OCI-LY3 (cell line): ENCODE measurements around the gene ITGBL1.

Experiments
- H2AFZ ChIP-seq: fragments of 200-600, 300-600 bp; shearing (Covaris generic); 2 replicates; pipeline ENCODE4 v1.6.0; 2014; ENCODE audit warnings: antibody characterized with exemption, low read depth, low read length
- H3K27ac ChIP-seq: fragments of 200-600, 300-600 bp; sonication (generic); 2 replicates; pipeline ENCODE4 v1.5.1; 2014; ENCODE audit warnings: mild to moderate bottlenecking, low read length, moderate library complexity, mixed read lengths
- H3K27me3 ChIP-seq: fragments of 200-600, 300-600 bp; sonication (generic); 2 replicates; pipeline ENCODE4 v1.6.1; 2014; ENCODE audit warnings: low read depth, low read length, mixed read lengths
- H3K36me3 ChIP-seq: fragments of 200-600, 300-600 bp; sonication (generic); replicated peaks from 2 replicates; pipeline ENCODE3; 2014; ENCODE audit warnings: low read depth, low read length, mixed read lengths
- H3K4me1 ChIP-seq: fragments of 300-600, 200-600 bp; sonication (generic); 2 replicates; pipeline ENCODE4 v1.6.1; 2014; ENCODE audit warnings: low read length, mixed read lengths
- H3K4me2 ChIP-seq: fragments of 200-600, 300-600 bp; sonication (generic); 2 replicates; pipeline ENCODE4 v1.6.1; 2014; ENCODE audit warnings: low read length, mixed read lengths
- H3K4me3 ChIP-seq: fragments of 300-600, 200-600 bp; sonication (generic); 2 replicates; pipeline ENCODE4 v1.5.1; 2014; ENCODE audit warnings: antibody characterized with exemption, mild to moderate bottlenecking, low read length, moderate library complexity
- H3K79me2 ChIP-seq: fragments of 300-600, 200-600 bp; shearing (Covaris generic); 2 replicates; pipeline ENCODE4 v1.6.1; 2014; ENCODE audit warnings: mild to moderate bottlenecking, low read length, mixed read lengths
- H3K9ac ChIP-seq: fragments of 300-600, 200-600 bp; shearing (Covaris generic); 2 replicates; pipeline ENCODE4 v1.6.0; 2014; ENCODE audit warnings: mild to moderate bottlenecking, low read length, moderate library complexity
- H3K9me3 ChIP-seq: fragments of 200-600, 300-600 bp; shearing (Covaris generic); 2 replicates; pipeline ENCODE4 v1.6.1; 2014; ENCODE audit warnings: low read length, mixed read lengths; ENCODE audit not compliant: insufficient read depth
- H4K20me1 ChIP-seq: fragments of 200-600, 300-600 bp; sonication (generic); 2 replicates; pipeline ENCODE4 v1.6.1; 2016; ENCODE audit warnings: low read length, mixed read lengths; ENCODE audit not compliant: insufficient read depth
- CTCF ChIP-seq: fragments of 200-600, 300-600 bp; sonication (generic); IDR thresholded peaks from 2 replicates; pipeline ENCODE4 v1.5.1; 2014; ENCODE audit warnings: antibody characterized with exemption, low read length, low read depth
- EZH2phosphoT487 ChIP-seq: fragments of 200-600 bp; shearing (Covaris generic); IDR thresholded peaks from 2 replicates; pipeline ENCODE4 v1.6.1; 2018; ENCODE audit warnings: antibody characterized with exemption, mixed run types, low read depth

The ITGBL1 gene

GRCh38 chr13:101661839-101662238 lies 209.4 kb downstream of the ITGBL1 start:
- Histone ChIP-seq H3K27me3 (peaks cover 9% of the 10 kb centered on the region; the same call in 1 of the 2 replicates), H3K36me3 (no peaks in the 10 kb centered on the region), H3K9me3 (no peaks in the 10 kb centered on the region), H3K9ac (no peak overlapping the region), H3K4me2 (no peak overlapping the region), H3K4me3 (no peak overlapping the region), H3K4me1 (no peaks in the 10 kb centered on the region), H4K20me1 (no peaks in the 10 kb centered on the region), H3K27ac (no peak overlapping the region), H3K79me2 (no peaks in the 10 kb centered on the region), H2AFZ (no peak overlapping the region)
- TF ChIP-seq CTCF, result no peak
- no peak for TF ChIP-seq EZH2phosphoT487

DNA sequence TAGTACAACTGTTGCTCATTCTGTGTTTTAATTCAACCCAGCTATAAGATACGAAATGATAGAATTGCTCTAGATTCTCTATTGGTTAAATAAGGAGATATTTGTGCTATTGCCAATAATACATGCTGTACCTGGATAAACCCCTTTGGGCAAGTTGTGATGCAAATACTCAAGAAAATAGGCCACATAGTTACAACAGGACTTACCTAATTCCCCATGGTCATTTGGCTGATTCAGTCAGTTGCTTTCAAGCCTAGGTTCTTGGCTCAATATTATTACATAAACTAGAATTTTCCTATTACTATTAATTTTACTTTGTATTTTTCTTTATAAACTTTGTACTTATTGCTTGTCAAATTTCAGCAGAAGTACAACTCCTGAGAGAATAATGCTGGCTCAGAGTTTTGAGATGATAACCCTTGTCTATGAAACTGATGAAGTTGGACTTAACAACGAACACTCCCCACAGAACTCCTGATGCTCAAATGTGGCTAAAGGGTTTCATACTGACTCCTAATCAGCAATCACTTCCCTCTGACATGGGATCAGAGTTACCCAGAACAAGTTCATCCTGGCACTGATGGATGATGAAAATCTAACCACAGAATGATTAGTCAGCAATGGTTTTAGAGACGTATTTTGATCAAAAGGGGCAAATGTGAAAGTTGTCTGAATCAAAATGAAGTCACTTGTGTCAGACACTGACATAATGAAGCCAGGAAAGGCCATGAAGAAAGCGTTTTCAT lies 221.1 kb downstream of the ITGBL1 start:
- no peaks in the 10 kb centered on the region for H3K36me3 ChIP-seq
- no peak overlapping the region for H3K27ac ChIP-seq
- TF ChIP-seq CTCF (no peak), EZH2phosphoT487 (no peak)
- no peak overlapping the region for H3K4me2 ChIP-seq
- H4K20me1 ChIP-seq, result no peaks in the 10 kb centered on the region
- H2AFZ ChIP-seq, result no peak overlapping the region
- H3K27me3 ChIP-seq, result no peaks in the 10 kb centered on the region
- H3K79me2 ChIP-seq, result no peaks in the 10 kb centered on the region
- no peaks in the 10 kb centered on the region for H3K4me1 ChIP-seq
- no peaks in the 10 kb centered on the region for H3K9me3 ChIP-seq
- no peak overlapping the region for H3K9ac ChIP-seq
- no peak overlapping the region for H3K4me3 ChIP-seq

- Histone ChIP-seq H3K4me3 (no peak overlapping the region), H3K27ac (no peak overlapping the region), H3K79me2 (no peaks in the 10 kb centered on the region), H3K9ac (no peak overlapping the region), H3K4me2 (no peak overlapping the region), H3K36me3 (no peaks in the 10 kb centered on the region), H3K27me3 (peaks cover 10% of the 10 kb centered on the region), H2AFZ (no peak overlapping the region), H3K4me1 (peaks cover 14% of the 10 kb centered on the region), H3K9me3 (no peaks in the 10 kb centered on the region), H4K20me1 (no peaks in the 10 kb centered on the region)
- no peak for TF ChIP-seq CTCF
- no peak for TF ChIP-seq EZH2phosphoT487
Observed at GRCh38 chr13:101681834-101682233, 229.4 kb downstream of the ITGBL1 start.

GRCh38 chr13:101686003-101686402 lies 233.5 kb downstream of the ITGBL1 start:
- Histone ChIP-seq H3K9ac (no peak overlapping the region), H3K36me3 (no peaks in the 10 kb centered on the region), H3K27me3 (peaks cover 20% of the 10 kb centered on the region), H3K9me3 (no peaks in the 10 kb centered on the region), H3K79me2 (no peaks in the 10 kb centered on the region), H2AFZ (no peak overlapping the region), H4K20me1 (no peaks in the 10 kb centered on the region), H3K4me1 (peaks cover 10% of the 10 kb centered on the region), H3K4me3 (no peak overlapping the region), H3K27ac (no peak overlapping the region), H3K4me2 (peak overlapping the region; percentile 19)
- no peak for TF ChIP-seq CTCF
- TF ChIP-seq EZH2phosphoT487, result no peak
